Gastrocnemius medialis (tissue), 4 donors: ENCODE data around the gene AHI1.

Experiments
- CTCF ChIP-seq, 5 experiments: fragments of 450-650 bp in 3 of 5; fragments of 200-600 bp in 2 of 5; sonication (generic) in 2 of 5; IDR thresholded peaks in 4 of 5; conservative IDR thresholded peaks in 1 of 5; 1 replicate in 4 of 5; 2 replicates in 1 of 5; pipeline ENCODE4 v1.5.1; 2016 to 2019; ENCODE audit warnings: antibody characterized with exemption in 5 of 5, mild to moderate bottlenecking in 3 of 5, moderate library complexity in 3 of 5
- POLR2A ChIP-seq, 2 donors: fragments of 450-650 bp; IDR thresholded peaks; one replicate each; pipeline ENCODE4 v1.6.1; 2017; ENCODE audit warnings: antibody characterized with exemption in 2 of 2, mild to moderate bottlenecking in 2 of 2, moderate library complexity in 2 of 2

GRCh38 chr6:135314543-135314942 is 183.0 kb downstream of the AHI1 start:
- TF ChIP-seq CTCF (IDR thresholded peaks at IDR 0.05 in 4 of 5, conservative IDR thresholded peaks at IDR 0.05 in 1 of 5) (no peak), POLR2A (IDR thresholded peaks at IDR 0.05) (no peak)
